Lung (tissue), 12 donors: ENCODE results near the gene CFAP251. TPM values are rescaled to one million over a fixed set of nuclear protein-coding genes. Genes with fewer than 3 reads are reported as not detected.
"Not testable (repeated sequence)": the region's sequence is repeated elsewhere in the genome, so short reads cannot be mapped to it uniquely, and the experiment has no call there.

Source experiments
- ATAC-seq: fragments of 200-7000 bp; cut with Tn5 transposase; one replicate; pipeline ENCODE4 v1.9.1; 2020; ENCODE audit warnings: moderate number of reproducible peaks; ENCODE audit not compliant: insufficient read depth, low FRiP score
- DNase-seq, 3 donors: peaks; one replicate each; pipeline ENCODE4 v3.0.0-alpha.2; 2013 to 2017
- H3K27ac ChIP-seq, 2 donors: one replicate each; pipeline ENCODE4 v1.5.1; 2013; ENCODE audit warnings: mild to moderate bottlenecking in 2 of 2, moderate library complexity in 2 of 2, control low read depth in 1 of 2, inconsistent platforms in 1 of 2, low read depth in 1 of 2, low read length in 1 of 2
- H3K27me3 ChIP-seq, 3 donors: one replicate each; pipeline ENCODE4 v1.5.1; 2013; ENCODE audit warnings: low read length in 2 of 3; ENCODE audit not compliant: control insufficient read depth in 3 of 3, insufficient read depth in 3 of 3
- H3K36me3 ChIP-seq, 4 donors: one replicate each; pipeline ENCODE4 v1.5.1; 2013; ENCODE audit warnings: low read length in 4 of 4, mild to moderate bottlenecking in 1 of 4, moderate library complexity in 1 of 4; ENCODE audit not compliant: control insufficient read depth in 4 of 4, insufficient read depth in 4 of 4
- H3K4me1 ChIP-seq, 5 donors: one replicate each; pipeline ENCODE4 v1.5.1; 2013; ENCODE audit warnings: low read length in 5 of 5, mild to moderate bottlenecking in 2 of 5, moderate library complexity in 1 of 5; ENCODE audit not compliant: control insufficient read depth in 5 of 5, insufficient read depth in 5 of 5
- H3K4me3 ChIP-seq: one replicate; pipeline ENCODE4 v1.5.1; 2013; ENCODE audit warnings: mild to moderate bottlenecking, control low read depth, moderate library complexity
- H3K9ac ChIP-seq, 2 donors: one replicate each; pipeline ENCODE4 v1.5.1; 2013; ENCODE audit warnings: low read length in 2 of 2, control low read depth in 1 of 2; ENCODE audit not compliant: insufficient read depth in 1 of 2
- H3K9me3 ChIP-seq, 4 donors: one replicate each; pipeline ENCODE4 v1.5.1; 2013; ENCODE audit warnings: low read length in 3 of 4, mild to moderate bottlenecking in 1 of 4, moderate library complexity in 1 of 4; ENCODE audit not compliant: control insufficient read depth in 4 of 4, insufficient read depth in 3 of 4
- WGBS, 2 donors: extraction: QIAGEN DNeasy Blood & Tissue Kit; methylation state at CpG; one replicate each; pipeline ENCODE4 v1.1.7; 2013; 5-methylcytosine and 5-hydroxymethylcytosine counted together
- polyA plus RNA-seq, 2 donors: library from polyadenylated mRNA; stranded (reverse); fragments of 200-250 nt; gene quantifications; one replicate each; pipeline ENCODE4 v1.2.1, GENCODE V29; 2013
- total RNA-seq, 2 donors: library from RNA; depleted of rRNA in 1 of 2; stranded (reverse); fragments of >200 nt in 1 of 2; gene quantifications; one replicate each; pipeline ENCODE4 v1.2.1, GENCODE V29; 2014 to 2021
- TF ChIP-seq, protein P1 (sequence below): IDR thresholded peaks from 2 replicates; pipeline ENCODE4 v1.5.1; 2012; ENCODE audit warnings: mild to moderate bottlenecking; ENCODE audit errors: control extremely low read depth, extremely low read depth
- donor health status: control.
- donor health status: control.
- donor health status: Bipolar disorder and iron deficiency.
- donor health status: healthy.
- donor health status: DM: yes; HTN: yes; CAD: no.

CFAP251 gene
- total and polyA plus RNA-seq, 4 donors, result 6.9 to 35.4 (median 15.6) TPM

DNA sequence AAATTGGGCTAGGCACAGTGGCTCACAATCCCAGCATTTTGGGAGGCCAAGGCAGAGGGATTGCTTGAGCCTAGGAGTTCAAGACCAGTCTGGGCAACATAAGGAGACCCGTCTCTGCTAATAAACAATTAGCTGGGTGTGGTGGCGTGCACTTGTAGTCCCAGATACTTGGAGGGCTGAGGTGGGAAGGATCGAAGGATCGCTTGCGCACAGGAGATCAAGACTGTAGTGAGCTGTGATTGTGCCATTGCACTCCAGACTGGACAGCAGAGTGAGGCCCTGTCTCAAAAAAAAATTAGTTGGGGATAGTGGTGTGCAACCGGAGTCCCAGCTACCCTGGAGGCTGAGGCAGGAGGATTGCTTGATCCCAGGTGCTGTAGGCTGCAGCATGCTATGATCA lies 64.6 kb downstream of the CFAP251 start:
- no peak for DNase-seq
- WGBS, 2 donors, result 96 to 97% methylated on average over 6 of the region's 6 CpGs
- Histone ChIP-seq H3K27me3 (no peaks in the 10 kb centered on the region), H3K36me3 (no peaks in the 10 kb centered on the region), H3K4me1 (no peaks in the 10 kb centered on the region), H3K9ac (no peak overlapping the region), H3K9me3 (no peaks in the 10 kb centered on the region), H3K4me3 (no peak overlapping the region), H3K27ac (no peak overlapping the region)
- TF ChIP-seq, protein P1, sequence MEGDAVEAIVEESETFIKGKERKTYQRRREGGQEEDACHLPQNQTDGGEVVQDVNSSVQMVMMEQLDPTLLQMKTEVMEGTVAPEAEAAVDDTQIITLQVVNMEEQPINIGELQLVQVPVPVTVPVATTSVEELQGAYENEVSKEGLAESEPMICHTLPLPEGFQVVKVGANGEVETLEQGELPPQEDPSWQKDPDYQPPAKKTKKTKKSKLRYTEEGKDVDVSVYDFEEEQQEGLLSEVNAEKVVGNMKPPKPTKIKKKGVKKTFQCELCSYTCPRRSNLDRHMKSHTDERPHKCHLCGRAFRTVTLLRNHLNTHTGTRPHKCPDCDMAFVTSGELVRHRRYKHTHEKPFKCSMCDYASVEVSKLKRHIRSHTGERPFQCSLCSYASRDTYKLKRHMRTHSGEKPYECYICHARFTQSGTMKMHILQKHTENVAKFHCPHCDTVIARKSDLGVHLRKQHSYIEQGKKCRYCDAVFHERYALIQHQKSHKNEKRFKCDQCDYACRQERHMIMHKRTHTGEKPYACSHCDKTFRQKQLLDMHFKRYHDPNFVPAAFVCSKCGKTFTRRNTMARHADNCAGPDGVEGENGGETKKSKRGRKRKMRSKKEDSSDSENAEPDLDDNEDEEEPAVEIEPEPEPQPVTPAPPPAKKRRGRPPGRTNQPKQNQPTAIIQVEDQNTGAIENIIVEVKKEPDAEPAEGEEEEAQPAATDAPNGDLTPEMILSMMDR, result no peak
- no peak for ATAC-seq

DNA sequence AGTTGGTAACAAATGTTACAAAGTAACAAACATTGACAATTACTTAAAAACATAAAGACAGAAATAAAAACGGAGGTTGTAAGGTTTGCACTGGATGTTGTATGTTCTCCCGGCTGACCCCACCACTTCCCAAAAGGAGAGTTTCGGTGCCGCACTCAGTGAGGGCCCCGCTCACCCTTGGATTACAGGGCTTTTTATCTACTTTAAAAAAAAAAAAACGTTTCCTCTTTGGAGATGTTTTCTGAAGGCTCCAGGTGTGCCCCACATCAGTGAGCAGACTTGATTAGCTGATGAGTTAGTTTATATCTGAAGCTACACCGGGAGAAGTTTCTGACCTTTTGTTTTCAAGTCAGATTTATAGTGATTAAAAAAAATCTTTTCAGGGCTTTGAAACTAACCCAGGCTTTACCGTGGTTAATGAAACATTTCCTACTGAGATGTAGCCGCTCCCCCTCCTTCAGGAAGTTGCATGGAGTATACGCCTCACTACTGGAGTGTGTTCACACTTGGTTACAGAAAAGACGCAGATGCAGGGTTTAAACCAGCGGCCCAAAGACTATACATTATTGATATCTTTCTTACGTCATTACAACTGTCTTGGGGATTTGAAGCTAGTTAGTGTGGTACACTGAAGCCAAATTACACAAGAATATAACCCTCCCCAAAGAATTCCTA lies 65.3 kb downstream of the CFAP251 start:
- ATAC-seq, result no peak
- no peaks in the 10 kb centered on the region for H3K4me1 ChIP-seq
- H3K36me3 ChIP-seq, result no peaks in the 10 kb centered on the region
- TF ChIP-seq, protein P1, result no peak
- H3K9me3 ChIP-seq, result no peaks in the 10 kb centered on the region
- H3K27ac ChIP-seq, result no peak overlapping the region
- no peak overlapping the region for H3K9ac ChIP-seq
- no peaks in the 10 kb centered on the region for H3K27me3 ChIP-seq
- 27 to 47% methylated on average over 13 of the region's 13 CpGs for WGBS, 2 donors
- no peak for DNase-seq
- no peak overlapping the region for H3K4me3 ChIP-seq

DNA sequence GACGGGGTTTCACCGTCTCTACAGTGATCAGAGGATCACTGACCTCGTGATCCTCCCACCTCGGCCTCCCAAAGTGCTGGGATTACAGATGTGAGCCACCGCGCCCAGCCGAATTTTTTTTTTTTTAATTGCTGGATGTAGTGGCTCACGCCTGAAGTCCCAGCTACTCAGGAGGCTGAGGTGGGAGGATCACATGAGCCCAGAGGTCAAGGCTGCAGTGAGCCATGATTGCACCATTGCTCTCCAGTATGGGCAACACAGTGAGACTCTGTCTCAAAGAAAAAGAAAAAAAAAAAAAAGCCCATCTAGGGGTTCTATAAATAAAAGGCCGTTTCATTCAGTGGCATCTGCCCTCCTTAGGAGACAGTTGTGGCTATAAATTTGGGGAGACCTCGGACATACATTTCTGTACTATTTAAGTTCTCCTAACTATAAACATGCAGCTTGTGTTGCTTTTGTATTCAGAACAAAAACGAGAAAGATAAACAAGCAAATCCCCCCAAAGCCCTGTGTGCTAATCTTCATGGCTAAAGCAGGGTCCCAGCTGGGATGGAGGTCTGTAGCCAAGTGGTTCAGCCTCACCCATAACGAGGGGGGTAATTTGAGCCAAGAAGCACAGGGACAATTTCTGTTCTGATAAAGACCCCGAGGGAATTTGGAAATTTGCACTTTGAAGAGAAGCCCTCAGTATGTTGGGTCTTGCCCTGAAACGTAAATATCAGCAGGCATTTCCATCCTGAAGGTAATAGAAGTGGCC lies 68.3 kb downstream of the CFAP251 start:
- TF ChIP-seq, protein P1, result no peak
- H3K4me1 ChIP-seq, result peaks cover 0 to 2% (median 0%) of the 10 kb centered on the region in 5 donors
- DNase-seq (no peak), ATAC-seq (no peak)
- H3K27ac ChIP-seq, result no peak overlapping the region
- no peak overlapping the region for H3K4me3 ChIP-seq
- H3K36me3 ChIP-seq, result no peaks in the 10 kb centered on the region
- WGBS, 2 donors, result 88 to 94% methylated on average over 14 of the region's 14 CpGs
- no peak overlapping the region for H3K9ac ChIP-seq
- no peaks in the 10 kb centered on the region for H3K27me3 ChIP-seq
- H3K9me3 ChIP-seq, result no peaks in the 10 kb centered on the region

DNA sequence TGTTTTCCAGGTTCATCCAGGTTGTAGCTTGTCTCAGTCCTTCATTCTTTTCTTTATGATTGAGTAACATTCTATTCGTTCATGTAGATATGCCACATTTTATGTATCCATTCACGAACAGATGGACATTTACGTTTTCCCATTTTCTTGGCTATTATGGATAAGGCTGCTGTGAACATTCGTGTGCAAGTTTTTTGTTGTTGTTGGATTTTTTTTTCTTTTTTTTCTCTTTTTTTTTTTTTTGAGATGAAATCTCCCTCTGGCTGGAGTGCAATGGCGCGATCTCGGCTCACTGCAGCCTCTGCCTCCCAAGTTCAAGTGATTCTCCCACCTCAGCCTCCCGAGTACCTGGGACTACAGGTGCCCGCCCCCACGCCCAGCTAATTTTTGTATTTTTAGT lies 70.1 kb downstream of the CFAP251 start:
- ATAC-seq, DNase-seq, H3K9ac ChIP-seq, H3K4me3 ChIP-seq, H3K27me3 ChIP-seq, H3K9me3 ChIP-seq, H3K4me1 ChIP-seq, H3K36me3 ChIP-seq, H3K27ac ChIP-seq: not testable (repeated sequence)
- WGBS, 2 donors, result 94 to 96% methylated on average over 10 of the region's 10 CpGs
